OCI-LY7 (cell line): ENCODE data around the gene MRGPRX3. TPM values are rescaled to one million over a fixed set of nuclear protein-coding genes. Genes with fewer than 3 reads are reported as not detected.
A peak's percentile ranks its signal among the peaks of the same experiment; 100 is the strongest.

Experiments used
- BruUV-seq: library from RNA; stranded (reverse); fragments of 400-500 nt; replicated peaks from 2 replicates; lab custom pipeline; 2021; lab: Mats Ljungman, UMichigan
- CTCF ChIA-PET: fragments of 300-600 bp; sonication (Branson Sonifier 250); formaldehyde crosslinking; loops from one replicate; lab custom pipeline; 2022; ENCODE audit warnings: antibody characterized with exemption; ENCODE audit not compliant: unreplicated experiment; lab: Charles Lee
- POLR2A ChIA-PET: fragments of 300-600 bp; sonication (Branson Sonifier 250); formaldehyde crosslinking; loops from one replicate; lab custom pipeline; 2022; ENCODE audit warnings: antibody characterized with exemption; lab: Charles Lee
- DNase-seq: peaks from one replicate; pipeline ENCODE4 v3.0.0-alpha.2; 2015; ENCODE audit warnings: low spot score
- H2AFZ ChIP-seq: fragments of 200-600 bp; sonication (generic), shearing (Covaris generic); 2 replicates; pipeline ENCODE4 v1.6.1; 2014; ENCODE audit warnings: mild to moderate bottlenecking, antibody characterized with exemption, low read length, moderate library complexity
- H3K27ac ChIP-seq: fragments of 200-600 bp; sonication (generic); 2 replicates; pipeline ENCODE4 v1.5.1; 2014; ENCODE audit warnings: mixed run types, low read depth, mild to moderate bottlenecking, moderate library complexity, low read length, inconsistent platforms; ENCODE audit not compliant: poor library complexity, severe bottlenecking
- H3K36me3 ChIP-seq: fragments of 200-600 bp; sonication (generic); 2 replicates; pipeline ENCODE4 v1.6.1; 2014; ENCODE audit warnings: mild to moderate bottlenecking, antibody characterized with exemption, low read length, moderate library complexity, mixed read lengths; ENCODE audit not compliant: insufficient read depth
- H3K4me1 ChIP-seq: fragments of 200-600 bp; sonication (generic); 2 replicates; pipeline ENCODE4 v1.5.1; 2014; ENCODE audit warnings: mild to moderate bottlenecking, low read length; ENCODE audit not compliant: insufficient read depth, poor library complexity, severe bottlenecking
- H3K4me2 ChIP-seq: fragments of 200-600 bp; sonication (generic); 2 replicates; pipeline ENCODE4 v1.6.1; 2014; ENCODE audit warnings: mild to moderate bottlenecking, low read length
- H3K4me3 ChIP-seq: fragments of 200-600 bp; sonication (generic); 2 replicates; pipeline ENCODE4 v1.5.1; 2014; ENCODE audit warnings: mild to moderate bottlenecking, low read depth, low read length; ENCODE audit not compliant: poor library complexity, severe bottlenecking
- H3K79me2 ChIP-seq: fragments of 200-600 bp; sonication (generic); 2 replicates; pipeline ENCODE4 v1.6.1; 2016; ENCODE audit warnings: low read depth, mild to moderate bottlenecking, low read length, moderate library complexity, mixed read lengths; ENCODE audit not compliant: insufficient read depth
- H3K9me2 ChIP-seq: fragments of 200-600 bp; sonication (generic); 2 replicates; pipeline ENCODE4 v1.6.1; 2016; ENCODE audit warnings: mild to moderate bottlenecking, low read length, mixed read lengths; ENCODE audit not compliant: insufficient read depth
- H3K9me3 ChIP-seq: fragments of 200-600 bp; sonication (generic); 2 replicates; pipeline ENCODE4 v1.6.1; 2014; ENCODE audit warnings: mild to moderate bottlenecking, mixed run types, low read length, mixed read lengths
- H4K20me1 ChIP-seq: fragments of 200-600 bp; sonication (generic); 2 replicates; pipeline ENCODE4 v1.6.1; 2014; ENCODE audit warnings: mild to moderate bottlenecking, antibody characterized with exemption, low read length, moderate library complexity, mixed read lengths; ENCODE audit not compliant: insufficient read depth
- EZH2phosphoT487 ChIP-seq: fragments of 200-600 bp; sonication (generic); IDR thresholded peaks from 2 replicates; pipeline ENCODE4 v1.6.1; 2018; ENCODE audit warnings: low read depth, borderline replicate concordance, mild to moderate bottlenecking, mixed run types, antibody characterized with exemption, low read length, moderate library complexity, mixed read lengths
- intact Hi-C: fragments of 100-400 bp; cut with micrococcal nuclease; formaldehyde crosslinking; loops from one replicate; pipeline ENCODE4 v1.10.0; 2022; ENCODE audit not compliant: unreplicated experiment
- total RNA-seq, 2 experiments: library from RNA; depleted of rRNA in 1 of 2; stranded (reverse); fragments of >200 nt in 1 of 2; shearing (Covaris generic) in 1 of 2; gene quantifications; 2 replicates each; pipeline ENCODE4 v1.2.3, GENCODE V29; 2014 to 2022
- TF ChIP-seq, protein P1 (sequence below): fragments of 200-600 bp; sonication (generic); conservative IDR thresholded peaks from 2 replicates; pipeline ENCODE4 v1.5.1; 2014; ENCODE audit warnings: mild to moderate bottlenecking, antibody characterized with exemption, low read length, moderate library complexity, mixed read lengths

MRGPRX3 gene
- total RNA-seq, 2 experiments from 2014 or later = not detected

GRCh38 chr11:18091731-18092130, 40.6 kb upstream of the MRGPRX3 start:
- intact Hi-C loops = no loop called here
- BruUV-seq = no TSS peak
- no peak for DNase-seq
- H3K4me1 ChIP-seq = no peaks in the 10 kb centered on the region
- no peak overlapping the region for H2AFZ ChIP-seq
- TF ChIP-seq, protein P1, sequence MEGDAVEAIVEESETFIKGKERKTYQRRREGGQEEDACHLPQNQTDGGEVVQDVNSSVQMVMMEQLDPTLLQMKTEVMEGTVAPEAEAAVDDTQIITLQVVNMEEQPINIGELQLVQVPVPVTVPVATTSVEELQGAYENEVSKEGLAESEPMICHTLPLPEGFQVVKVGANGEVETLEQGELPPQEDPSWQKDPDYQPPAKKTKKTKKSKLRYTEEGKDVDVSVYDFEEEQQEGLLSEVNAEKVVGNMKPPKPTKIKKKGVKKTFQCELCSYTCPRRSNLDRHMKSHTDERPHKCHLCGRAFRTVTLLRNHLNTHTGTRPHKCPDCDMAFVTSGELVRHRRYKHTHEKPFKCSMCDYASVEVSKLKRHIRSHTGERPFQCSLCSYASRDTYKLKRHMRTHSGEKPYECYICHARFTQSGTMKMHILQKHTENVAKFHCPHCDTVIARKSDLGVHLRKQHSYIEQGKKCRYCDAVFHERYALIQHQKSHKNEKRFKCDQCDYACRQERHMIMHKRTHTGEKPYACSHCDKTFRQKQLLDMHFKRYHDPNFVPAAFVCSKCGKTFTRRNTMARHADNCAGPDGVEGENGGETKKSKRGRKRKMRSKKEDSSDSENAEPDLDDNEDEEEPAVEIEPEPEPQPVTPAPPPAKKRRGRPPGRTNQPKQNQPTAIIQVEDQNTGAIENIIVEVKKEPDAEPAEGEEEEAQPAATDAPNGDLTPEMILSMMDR = no peak
- no peak for TF ChIP-seq EZH2phosphoT487
- H3K9me2 ChIP-seq = no peaks in the 10 kb centered on the region
- H3K9me3 ChIP-seq = no peaks in the 10 kb centered on the region
- no peaks in the 10 kb centered on the region for H4K20me1 ChIP-seq
- H3K79me2 ChIP-seq = no peaks in the 10 kb centered on the region
- ChIA-PET POLR2A (interaction anchor here (0.9 to 1.5 kb wide), 4 partner anchors 11 to 104 kb away, joined by 3 to 6 read pairs (median 4); no protein-coding TSS in a partner anchor), CTCF (no interaction called here)
- H3K36me3 ChIP-seq = peaks cover 99% of the 10 kb centered on the region
- no peak overlapping the region for H3K4me2 ChIP-seq
- no peak overlapping the region for H3K4me3 ChIP-seq
- no peak overlapping the region for H3K27ac ChIP-seq

DNA sequence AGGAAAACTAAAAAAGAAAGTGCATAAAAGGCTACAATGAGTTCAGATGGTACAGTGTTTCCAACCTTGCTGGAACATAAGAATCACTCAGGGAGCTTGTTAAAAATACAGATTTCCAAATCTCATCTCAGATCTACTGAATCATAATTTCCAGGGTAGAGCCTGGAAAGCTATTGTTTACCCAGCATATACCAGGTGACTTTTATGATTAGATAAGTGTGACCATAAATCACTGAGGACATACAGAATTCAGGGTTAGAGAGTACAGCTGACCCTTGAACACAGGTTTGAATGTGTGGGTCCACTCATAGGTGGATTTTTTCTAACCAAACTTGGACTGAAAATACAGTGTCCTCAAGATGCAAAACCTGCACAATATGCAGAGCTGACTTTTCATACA, 38.4 kb upstream of the MRGPRX3 start:
- peaks cover 10% of the 10 kb centered on the region for H3K79me2 ChIP-seq
- ChIA-PET POLR2A (interaction anchor here (0.6 to 1.0 kb wide), 3 partner anchors 11 to 282 kb away, joined by 3 to 6 read pairs (median 4); no protein-coding TSS in a partner anchor), CTCF (no interaction called here)
- H3K4me2 ChIP-seq = no peak overlapping the region
- no peaks in the 10 kb centered on the region for H3K9me3 ChIP-seq
- no peak overlapping the region for H3K27ac ChIP-seq
- H3K36me3 ChIP-seq = peaks cover 96% of the 10 kb centered on the region
- TF ChIP-seq, protein P1 = no peak
- no peak for TF ChIP-seq EZH2phosphoT487
- H4K20me1 ChIP-seq = no peaks in the 10 kb centered on the region
- H3K4me3 ChIP-seq = no peak overlapping the region
- intact Hi-C loops = no loop called here
- no peaks in the 10 kb centered on the region for H3K9me2 ChIP-seq
- no peak overlapping the region for H2AFZ ChIP-seq
- no peak for DNase-seq
- BruUV-seq = no TSS peak
- no peaks in the 10 kb centered on the region for H3K4me1 ChIP-seq

GRCh38 chr11:18100926-18101656, 31.3 kb upstream of the MRGPRX3 start:
- intact Hi-C loops = no loop called here
- Histone ChIP-seq H3K9me2 (no peaks in the 10 kb centered on the region), H3K79me2 (peaks cover 58% of the 10 kb centered on the region), H3K27ac (no peak overlapping the region), H3K36me3 (peaks cover 78% of the 10 kb centered on the region), H4K20me1 (no peaks in the 10 kb centered on the region), H3K4me3 (no peak overlapping the region), H3K4me2 (no peak overlapping the region), H2AFZ (no peak overlapping the region), H3K9me3 (no peaks in the 10 kb centered on the region), H3K4me1 (peaks cover 30% of the 10 kb centered on the region)
- DNase-seq = peak; percentile 9
- BruUV-seq = no TSS peak
- ChIA-PET POLR2A (no interaction called here), CTCF (no interaction called here)
- TF ChIP-seq, protein P1 = no peak
- TF ChIP-seq EZH2phosphoT487 = no peak
